OCI-M1 (cell line): ENCODE measurements around the gene FSTL3.
A peak's percentile ranks its signal among the peaks of the same experiment; 100 is the strongest.
"Not testable (repeated sequence)": the region's sequence is repeated elsewhere in the genome, so short reads cannot be mapped to it uniquely, and the experiment has no call there.

Experiments
- DNase-seq: peaks from one replicate; lab custom pipeline; 2025; lab: John Stamatoyannopoulos, UW

The FSTL3 gene

GRCh38 chr19:661427-662196 lies 14.6 kb upstream of the FSTL3 start:
- peak; percentile 16 for DNase-seq

DNA sequence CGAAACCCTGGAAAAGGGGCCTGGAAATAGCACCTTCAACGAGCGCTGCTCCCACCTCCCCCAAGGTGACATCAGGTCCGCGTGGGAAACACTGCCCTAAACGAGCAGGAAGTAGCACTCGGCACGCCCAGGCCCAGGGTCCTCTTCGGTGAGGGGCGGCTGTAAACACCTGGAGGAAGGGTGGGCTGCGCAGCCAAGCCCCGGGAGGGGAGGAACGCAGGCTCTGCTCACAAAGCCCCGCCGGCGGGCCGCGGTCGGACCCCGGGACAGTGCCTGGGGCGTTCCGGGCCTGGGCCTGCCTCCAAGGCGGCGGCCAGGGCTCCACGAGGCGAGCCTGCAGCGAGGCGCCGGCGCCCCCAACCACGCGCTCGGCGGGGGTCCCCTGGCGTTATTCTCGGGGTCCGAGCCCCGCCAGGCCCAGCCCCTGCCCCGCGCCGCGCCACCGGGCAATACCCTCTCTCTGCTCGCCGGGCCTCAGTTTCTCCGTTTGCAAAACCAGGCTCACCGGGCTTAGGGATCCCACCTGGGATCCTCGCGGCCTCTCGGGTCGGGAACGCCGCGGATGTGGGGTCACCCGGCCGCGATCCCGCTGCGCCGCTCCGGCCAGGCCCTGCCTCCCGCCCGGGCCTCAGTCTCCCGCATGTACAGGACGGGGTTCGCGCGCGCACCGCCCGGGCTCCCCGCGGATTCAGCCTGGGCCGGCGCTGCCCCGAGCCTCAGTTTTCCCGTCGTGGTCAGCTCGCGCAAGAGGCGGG lies 13.8 kb upstream of the FSTL3 start:
- peak; percentile 17 for DNase-seq

DNA sequence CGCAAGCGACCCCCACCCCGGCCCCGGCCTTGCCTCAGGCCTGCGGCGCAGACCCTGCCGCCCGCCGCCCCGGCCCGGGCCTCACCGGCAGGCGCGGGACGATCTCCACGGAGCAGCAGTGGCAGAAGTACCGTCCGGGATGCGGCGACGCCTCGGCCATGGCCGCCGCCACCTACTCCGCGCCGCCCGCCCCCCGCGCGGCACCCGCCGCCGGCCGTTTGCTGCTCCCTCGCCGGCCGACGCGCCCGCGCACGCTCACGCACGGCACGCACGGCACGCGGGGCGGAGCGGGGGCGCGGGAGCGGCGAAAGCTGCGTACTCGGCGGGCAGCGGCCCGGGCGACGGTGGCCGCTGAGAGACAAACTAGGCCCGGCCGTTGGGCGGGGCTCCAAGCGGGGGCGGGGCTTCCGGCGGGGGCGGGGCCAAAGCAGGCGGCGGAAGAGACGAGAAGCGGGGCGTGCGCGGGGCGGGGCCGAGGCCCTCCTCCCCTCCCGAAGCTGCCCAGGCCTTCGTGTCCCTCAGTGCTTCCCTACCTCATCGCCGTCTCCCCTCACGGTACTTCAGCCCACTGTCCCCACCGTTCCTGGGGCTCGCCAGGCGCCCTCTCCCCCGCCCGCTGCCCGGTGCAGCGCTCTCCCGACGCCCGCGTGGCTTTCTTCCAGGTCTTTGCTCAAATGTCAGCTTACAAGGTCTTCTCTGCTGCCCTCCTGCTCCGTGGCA lies 13.1 kb upstream of the FSTL3 start, which contains the start of gene RNF126:
TSS of gene RNF126 (minus strand) at position 253 of the 720 bp plus-strand sequence. CDS start at position 160, 93 bp downstream.
- DNase-seq = peak; percentile 89

GRCh38 chr19:663682-664117 lies 12.5 kb upstream of the FSTL3 start:
- no peak for DNase-seq

DNA sequence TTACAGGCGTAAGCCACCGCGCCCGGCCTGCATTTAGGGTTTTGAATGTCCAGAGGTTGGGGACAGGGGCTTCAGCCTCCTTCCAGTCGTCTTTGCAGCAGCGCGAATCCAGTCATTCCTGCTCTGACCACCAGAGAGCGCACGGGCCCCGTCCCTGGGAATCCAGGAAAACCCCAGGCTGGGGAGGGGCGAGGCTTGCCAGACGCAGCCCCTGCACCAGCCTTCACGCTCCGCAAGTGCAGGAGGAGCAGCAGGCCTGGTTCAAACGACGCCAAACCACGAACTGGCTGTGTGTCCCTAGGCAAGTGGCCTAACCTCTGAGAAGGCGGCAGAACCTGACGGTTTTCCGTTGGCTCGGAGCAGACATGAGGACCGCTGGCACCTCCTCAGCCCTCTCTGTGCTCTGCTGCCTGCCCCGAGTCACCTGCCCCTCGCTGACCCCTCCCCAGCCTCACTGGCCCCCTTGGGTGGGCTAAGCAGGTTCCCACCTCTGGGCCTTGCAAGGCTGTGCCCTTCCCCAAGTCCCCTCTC lies 11.2 kb upstream of the FSTL3 start:
- DNase-seq = peak; percentile 78

DNA sequence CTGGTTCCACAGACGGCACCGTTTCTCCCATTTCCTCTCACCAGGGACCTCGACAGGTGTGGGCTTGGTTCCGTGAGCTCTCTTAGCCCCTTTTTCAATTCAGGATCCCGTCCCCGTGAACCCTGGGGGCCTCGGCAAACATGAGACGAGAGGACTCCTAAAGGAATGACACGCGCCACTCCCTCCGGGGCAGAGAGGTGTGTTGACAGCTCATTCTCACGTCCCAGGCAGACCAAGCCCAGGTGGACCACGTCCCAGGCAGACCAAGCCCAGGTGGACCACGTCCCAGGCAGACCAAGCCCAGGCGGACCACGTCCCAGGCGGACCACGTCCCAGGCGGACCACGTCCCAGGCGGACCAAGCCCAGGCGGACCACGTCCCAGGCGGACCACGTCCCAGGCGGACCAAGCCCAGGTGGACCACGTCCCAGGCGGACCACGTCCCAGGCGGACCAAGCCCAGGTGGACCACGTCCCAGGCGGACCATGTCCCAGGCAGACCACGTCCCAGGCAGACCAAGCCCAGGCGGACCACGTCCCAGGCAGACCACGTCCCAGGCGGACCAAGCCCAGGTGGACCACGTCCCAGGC lies 9.1 kb upstream of the FSTL3 start:
- not testable (repeated sequence) for DNase-seq

DNA sequence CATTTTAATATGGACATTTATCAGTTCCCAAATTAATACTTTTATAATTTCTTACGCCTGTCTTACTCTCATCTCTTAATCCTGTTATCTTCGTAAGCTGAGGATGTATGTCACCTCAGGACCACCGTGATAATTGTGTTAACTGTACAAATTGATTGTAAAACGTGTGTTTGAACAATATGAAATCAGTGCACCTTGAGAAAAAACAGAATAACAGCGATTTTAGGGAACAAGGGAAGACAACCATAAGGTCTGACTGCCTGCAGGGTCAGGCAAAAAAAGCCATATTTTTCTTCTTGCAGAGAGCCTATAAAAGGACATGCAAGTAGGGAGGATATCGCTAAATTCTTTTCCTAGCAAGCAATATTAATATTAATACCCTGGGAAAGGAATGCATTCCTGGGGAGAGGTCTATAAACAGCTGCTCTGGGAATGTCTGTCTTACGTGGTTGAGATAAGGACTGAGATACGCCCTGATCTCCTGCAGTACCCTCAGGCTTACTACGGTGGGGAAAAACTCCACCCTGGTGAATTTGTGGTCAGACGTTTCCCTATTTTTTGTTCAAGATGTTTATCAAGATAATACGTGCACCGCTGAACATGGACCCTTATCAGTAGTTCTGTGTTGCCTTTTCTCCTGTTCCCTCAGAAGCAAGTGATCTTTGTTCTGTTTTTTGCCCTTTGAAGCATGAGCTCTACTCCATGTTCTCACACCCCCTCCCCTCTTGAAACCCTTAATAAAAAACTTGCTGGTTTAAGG lies 7.3 kb upstream of the FSTL3 start:
- peak; percentile 61 for DNase-seq

DNA sequence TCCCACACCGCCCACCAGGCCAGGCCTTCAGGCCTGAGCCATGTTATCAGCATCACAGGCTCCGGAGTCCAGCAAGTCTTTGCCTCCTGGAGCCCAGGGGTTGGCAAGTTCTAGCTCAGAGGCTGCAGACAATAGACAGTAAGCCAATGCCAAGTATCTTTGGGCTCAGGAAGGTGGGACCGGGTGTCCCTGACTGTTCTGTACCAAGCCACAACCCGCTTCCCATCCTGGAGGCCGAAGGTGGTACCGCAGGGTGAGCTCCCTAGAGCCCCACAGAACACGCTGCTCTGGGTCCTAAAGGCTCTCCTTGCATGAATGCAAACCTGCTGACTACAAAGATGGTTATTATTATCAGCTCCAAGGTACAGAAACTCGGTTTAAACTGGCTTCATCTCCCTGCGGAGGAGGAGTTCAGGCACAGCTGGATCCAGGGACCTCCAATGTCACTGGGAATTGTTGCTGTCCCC lies 5.5 kb upstream of the FSTL3 start:
- no peak for DNase-seq

DNA sequence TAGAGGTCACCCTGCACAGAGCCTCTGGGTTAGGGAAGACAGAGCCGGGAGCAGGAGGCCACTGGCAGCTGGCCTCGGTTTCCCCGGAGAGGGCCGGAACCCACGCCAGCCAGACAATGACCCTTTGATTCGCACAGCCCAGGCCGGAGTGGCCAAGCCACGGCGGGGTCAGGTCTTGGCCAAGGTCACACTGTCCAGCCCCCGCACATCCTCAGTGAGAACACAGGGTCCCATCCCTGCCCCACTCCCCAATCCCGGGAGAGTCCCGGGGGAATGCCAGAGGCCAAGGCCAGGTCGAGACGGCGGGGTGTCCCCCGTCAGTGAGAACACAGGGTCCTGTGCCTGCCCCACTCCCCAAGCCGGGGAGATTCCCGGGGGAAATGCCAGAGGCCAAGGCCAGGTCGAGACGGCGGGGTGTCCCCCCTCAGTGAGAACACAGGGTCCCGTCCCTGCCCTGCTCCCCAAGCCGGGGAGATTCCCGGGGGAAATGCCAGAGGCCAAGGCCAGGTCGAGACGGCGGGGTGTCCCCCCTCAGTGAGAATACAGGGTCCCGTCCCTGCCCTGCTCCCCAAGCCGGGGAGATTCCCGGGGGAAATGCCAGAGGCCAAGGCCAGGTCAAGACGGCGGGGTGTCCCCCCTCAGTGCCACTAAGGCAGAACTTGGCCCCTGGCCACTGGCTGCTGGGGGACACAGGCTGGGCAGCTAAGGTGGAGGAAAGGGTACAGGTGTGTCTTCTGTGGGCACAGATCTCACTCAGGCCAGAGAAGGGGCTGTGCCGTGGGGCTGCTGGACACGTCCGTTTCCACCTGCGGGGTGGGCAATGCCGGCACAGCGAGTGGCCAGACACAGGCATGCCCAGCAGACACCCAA lies 1.7 kb upstream of the FSTL3 start:
- DNase-seq = no peak

DNA sequence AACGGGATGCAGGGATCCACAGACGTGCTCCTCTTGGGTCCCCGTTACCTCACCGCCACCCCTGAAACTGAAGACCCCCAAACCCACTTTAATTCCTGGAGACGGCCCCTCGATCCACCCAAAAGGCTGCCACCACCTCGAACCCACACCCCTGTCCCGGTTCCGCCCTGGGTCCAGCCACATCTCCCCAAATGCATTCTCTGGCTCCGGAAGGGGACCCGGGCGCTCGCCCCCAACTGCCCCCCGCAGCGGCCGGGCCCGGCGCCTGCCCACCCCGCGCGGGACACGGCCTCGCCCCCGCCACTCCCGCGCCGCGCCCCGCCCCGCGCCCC lies 219 bp upstream of the FSTL3 start:
- no peak for DNase-seq

DNA sequence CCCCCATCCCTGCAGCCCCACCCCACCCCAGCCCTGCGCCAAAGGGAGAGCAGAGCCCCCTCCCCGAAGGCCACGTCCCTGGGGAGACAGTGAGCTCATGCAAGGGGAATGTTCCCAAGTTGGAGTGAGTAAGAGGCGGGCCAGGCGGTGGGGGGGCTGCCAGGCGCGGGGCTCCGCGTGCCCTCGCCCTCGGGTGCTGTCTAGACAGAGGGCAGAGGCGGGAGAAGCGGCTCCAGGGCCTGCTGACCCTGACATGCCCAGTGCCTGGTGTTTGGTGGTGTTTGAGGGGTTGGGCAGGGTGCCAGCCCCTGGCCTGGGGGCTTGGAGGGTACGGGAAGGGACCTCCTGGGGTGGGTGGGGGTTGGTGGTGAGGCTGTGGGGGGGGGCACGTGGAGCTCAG lies 1.0 kb downstream of the FSTL3 start:
- DNase-seq = no peak

DNA sequence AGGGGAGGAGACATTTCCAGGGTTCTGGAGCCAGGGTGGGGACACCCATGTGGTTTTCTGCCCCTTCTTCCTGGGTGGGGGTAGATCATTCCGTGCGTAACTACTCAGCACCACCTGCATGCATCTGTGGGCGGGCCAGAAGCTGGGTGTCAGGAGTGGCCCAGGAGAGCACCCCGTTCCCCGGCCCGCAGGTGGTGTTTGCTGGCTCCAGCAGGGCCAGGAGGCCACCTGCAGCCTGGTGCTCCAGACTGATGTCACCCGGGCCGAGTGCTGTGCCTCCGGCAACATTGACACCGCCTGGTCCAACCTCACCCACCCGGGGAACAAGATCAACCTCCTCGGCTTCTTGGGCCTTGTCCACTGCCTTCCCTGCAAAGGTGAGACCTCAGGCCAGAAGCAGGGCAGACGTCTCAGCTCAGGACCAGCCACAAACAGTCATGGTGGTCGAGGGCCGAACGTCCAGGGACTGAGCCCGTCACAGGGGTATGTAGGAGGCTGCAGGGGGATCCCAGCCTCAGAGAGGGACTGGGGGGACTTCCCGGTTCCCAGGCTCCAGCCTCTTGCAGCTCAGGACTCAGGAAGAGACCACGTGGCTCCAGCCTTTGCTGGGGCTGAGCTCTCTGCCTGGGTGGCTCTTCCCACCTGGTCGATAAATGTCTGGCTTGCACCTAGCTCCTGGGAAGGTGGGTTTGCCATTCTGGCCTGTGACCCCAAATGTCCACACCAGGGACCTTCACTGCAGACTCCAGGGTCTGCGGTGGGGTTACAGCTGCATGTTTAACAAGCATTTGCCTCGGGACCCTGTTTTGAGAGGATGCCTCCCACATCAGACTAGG lies 1.6 kb downstream of the FSTL3 start:
- no peak for DNase-seq

DNA sequence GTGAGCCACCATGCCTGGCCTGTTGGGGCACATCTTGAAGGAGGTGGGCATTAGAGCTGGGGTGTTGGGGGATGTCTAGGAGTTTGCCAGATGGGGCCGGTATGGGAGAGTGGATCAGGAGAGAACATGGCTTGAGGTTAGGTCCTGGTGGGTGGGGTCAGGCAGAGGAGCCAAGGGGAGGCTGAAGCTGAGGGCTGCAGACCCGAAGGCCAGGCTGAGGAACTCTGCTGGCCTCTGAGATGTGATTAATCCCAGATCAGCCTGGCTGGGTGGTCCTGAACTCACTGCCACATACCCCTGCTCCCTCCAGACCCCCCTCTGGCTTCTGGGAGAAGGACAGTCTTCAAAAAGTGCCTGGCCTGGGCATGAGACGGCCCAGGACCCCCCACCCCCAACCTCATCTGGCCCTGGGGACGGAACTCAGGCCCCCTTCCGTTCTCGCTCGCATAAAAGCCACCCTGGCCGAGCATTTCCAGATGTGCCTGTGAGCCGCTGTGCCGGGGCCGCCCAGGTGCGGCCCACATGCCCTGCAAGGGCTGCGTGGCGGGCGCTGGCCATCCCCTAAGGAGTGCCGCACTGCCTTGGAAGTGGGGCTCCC lies 2.7 kb downstream of the FSTL3 start:
- no peak for DNase-seq

GRCh38 chr19:679418-680286 lies 3.5 kb downstream of the FSTL3 start:
- DNase-seq = peak; percentile 32

GRCh38 chr19:680287-681028 lies 4.3 kb downstream of the FSTL3 start:
- peak; percentile 97 for DNase-seq

DNA sequence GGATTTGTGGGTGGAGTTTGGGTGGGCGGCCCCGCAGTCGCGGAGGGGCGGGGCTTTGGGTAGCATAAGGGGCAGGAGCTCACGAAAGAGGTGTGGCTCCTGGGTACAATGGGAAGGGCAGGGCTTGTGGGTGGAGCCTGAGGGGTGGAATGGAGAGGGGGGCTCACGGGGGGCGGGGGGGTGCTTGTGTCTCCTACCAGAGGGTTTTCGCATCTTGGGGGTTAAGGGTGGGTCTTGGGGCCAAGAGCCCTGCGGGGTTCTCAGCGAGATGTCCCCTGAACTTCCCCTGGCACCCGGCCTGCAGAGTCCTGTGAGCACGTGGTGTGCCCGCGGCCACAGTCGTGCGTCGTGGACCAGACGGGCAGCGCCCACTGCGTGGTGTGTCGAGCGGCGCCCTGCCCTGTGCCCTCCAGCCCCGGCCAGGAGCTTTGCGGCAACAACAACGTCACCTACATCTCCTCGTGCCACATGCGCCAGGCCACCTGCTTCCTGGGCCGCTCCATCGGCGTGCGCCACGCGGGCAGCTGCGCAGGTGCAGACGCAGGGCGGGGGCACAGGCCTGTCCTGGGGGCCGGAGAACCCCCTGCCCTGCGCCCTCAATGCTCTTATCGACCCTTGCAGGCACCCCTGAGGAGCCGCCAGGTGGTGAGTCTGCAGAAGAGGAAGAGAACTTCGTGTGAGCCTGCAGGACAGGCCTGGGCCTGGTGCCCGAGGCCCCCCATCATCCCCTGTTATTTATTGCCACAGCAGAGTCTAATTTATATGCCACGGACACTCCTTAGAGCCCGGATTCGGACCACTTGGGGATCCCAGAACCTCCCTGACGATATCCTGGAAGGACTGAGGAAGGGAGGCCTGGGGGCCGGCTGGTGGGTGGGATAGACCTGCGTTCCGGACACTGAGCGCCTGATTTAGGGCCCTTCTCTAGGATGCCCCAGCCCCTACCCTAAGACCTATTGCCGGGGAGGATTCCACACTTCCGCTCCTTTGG lies 5.1 kb downstream of the FSTL3 start:
- DNase-seq = no peak
